Measurements from ENCODE around the gene HIBCH.
"Not testable (repeated sequence)": the region's sequence is repeated elsewhere in the genome, so short reads cannot be mapped to it uniquely, and the experiment has no call there.

The HIBCH gene

DNA sequence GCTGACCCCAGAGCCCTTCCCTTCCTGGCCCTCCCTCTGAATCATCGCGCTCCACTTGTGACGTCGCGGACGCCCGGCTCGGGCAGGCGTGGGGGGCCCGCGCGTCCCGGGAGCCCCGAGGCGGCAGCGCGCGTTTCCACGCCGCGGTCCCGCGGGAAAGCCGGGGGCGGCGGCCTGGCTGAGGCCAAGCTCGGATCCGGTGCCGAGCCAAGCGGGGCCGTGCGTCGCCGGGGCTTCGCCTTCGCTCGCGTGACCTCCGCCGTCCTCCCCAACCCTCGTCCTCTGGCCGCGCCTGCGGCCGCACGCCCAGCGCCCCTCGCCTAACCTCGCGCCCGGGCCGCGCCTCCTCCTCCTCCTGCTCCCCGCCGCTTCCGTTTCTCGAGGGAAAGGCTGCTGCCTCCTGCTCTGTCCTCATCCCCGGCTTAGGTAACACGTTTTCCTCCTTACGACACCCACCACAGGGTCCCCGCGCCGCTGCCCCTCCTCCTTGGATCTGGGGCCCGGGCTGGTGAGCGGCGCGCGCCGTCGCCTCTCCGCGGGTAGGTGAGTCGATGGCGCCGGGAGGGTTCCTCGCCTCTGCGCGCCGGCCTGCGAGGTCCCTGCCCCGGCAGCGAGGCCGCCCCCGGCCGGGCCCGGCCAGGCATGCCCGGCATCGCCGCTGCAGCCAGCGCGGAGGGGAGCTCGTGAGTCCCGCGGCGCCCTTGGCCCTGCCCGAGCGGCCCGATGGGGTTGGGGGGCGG, 24.1 kb upstream of the HIBCH start, which contains the start of gene INPP1:
Gene INPP1, plus strand, starts transcription at position 54 of the 740 bp plus-strand sequence. CDS start 16,514 bp downstream, outside the sequence.
- TF ChIP-seq SPI1 (IDR thresholded peaks at IDR 0.05; ENCODE audit: low read depth, low read length): no peak
- TF ChIP-seq PAX5 (IDR thresholded peaks at IDR 0.05; ENCODE audit: insufficient read depth, low read length, severe bottlenecking): no peak
- TF ChIP-seq POLR2A (IDR thresholded peaks at IDR 0.05; ENCODE audit: low read depth, low read length): no peak
- TF ChIP-seq POU2F2 (IDR thresholded peaks at IDR 0.05; ENCODE audit: low read depth, low read length): no peak
- TF ChIP-seq TAF1 (IDR thresholded peaks at IDR 0.05; ENCODE audit: low read depth, low read length): no peak
- no peak for TF ChIP-seq POLR2AphosphoS5 (IDR thresholded peaks at IDR 0.05; ENCODE audit: low read depth, low read length)
- FAIRE-seq: no peak
- DNase-seq (ENCODE audit: insufficient read length, low spot score): peak; percentile 52

DNA sequence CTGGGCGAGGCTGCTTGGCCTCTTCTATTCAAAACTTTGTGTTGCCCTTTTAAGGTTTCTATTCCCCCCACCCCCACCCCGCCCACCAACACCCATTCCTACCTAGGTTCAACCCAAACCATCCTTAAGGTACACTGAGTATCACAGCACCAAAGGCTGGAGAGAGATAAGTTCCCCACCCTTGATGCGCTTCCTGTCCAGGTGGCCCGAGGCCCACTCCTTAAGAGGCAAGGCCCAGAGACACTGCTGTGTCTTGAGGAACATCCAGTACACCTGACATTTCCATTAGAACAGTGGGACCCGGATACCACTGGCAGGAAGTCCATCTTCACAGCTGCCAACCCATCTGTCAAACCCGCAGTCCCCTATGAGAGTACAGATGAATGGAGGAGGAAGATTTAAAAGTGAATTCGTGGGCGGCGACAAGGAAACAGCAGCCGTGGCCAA, 23.5 kb upstream of the HIBCH start:
- peak; percentile 92 for FAIRE-seq
- TF ChIP-seq PAX5 (IDR thresholded peaks at IDR 0.05; ENCODE audit: insufficient read depth, low read length, severe bottlenecking) (no peak), TAF1 (IDR thresholded peaks at IDR 0.05; ENCODE audit: low read depth, low read length) (no peak), POLR2A (IDR thresholded peaks at IDR 0.05; ENCODE audit: low read depth, low read length) (no peak), SPI1 (IDR thresholded peaks at IDR 0.05; ENCODE audit: low read depth, low read length) (no peak), POLR2AphosphoS5 (IDR thresholded peaks at IDR 0.05; ENCODE audit: low read depth, low read length) (no peak), POU2F2 (IDR thresholded peaks at IDR 0.05; ENCODE audit: low read depth, low read length) (no peak)
- no peak for DNase-seq (ENCODE audit: insufficient read length, low spot score)

DNA sequence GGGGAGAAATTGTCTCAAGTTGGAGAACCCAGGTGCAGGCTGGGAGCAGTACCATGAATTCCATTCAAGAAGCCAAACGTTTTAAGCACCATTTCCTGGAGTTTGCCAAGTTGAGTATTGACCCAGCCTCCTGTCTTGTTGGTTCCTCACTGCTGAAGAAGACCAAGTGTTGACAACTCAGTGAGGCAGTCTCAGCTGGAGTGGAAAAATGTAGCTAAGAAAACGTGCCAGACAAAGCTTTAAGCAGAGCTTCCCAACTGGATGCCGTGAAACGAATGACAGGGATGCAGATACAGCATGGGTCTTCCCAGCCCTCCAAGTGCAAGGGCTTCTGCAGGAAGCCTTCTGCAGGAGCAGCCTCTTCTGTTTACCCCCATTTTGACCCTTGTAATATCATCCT, 23.0 kb upstream of the HIBCH start:
- no peak for DNase-seq (ENCODE audit: insufficient read length, low spot score)
- TF ChIP-seq TAF1 (IDR thresholded peaks at IDR 0.05; ENCODE audit: low read depth, low read length) (no peak), POLR2A (IDR thresholded peaks at IDR 0.05; ENCODE audit: low read depth, low read length) (no peak), POLR2AphosphoS5 (IDR thresholded peaks at IDR 0.05; ENCODE audit: low read depth, low read length) (no peak), POU2F2 (IDR thresholded peaks at IDR 0.05; ENCODE audit: low read depth, low read length) (no peak), PAX5 (IDR thresholded peaks at IDR 0.05; ENCODE audit: insufficient read depth, low read length, severe bottlenecking) (no peak), SPI1 (IDR thresholded peaks at IDR 0.05; ENCODE audit: low read depth, low read length) (no peak)
- no peak for FAIRE-seq

GRCh38 chr2:190340369-190340768, 20.7 kb upstream of the HIBCH start:
- no peak for TF ChIP-seq POLR2A (IDR thresholded peaks at IDR 0.05; ENCODE audit: low read depth, low read length)
- TF ChIP-seq PAX5 (IDR thresholded peaks at IDR 0.05; ENCODE audit: insufficient read depth, low read length, severe bottlenecking): no peak
- TF ChIP-seq POLR2AphosphoS5 (IDR thresholded peaks at IDR 0.05; ENCODE audit: low read depth, low read length): no peak
- no peak for TF ChIP-seq SPI1 (IDR thresholded peaks at IDR 0.05; ENCODE audit: low read depth, low read length)
- TF ChIP-seq POU2F2 (IDR thresholded peaks at IDR 0.05; ENCODE audit: low read depth, low read length): no peak
- no peak for DNase-seq (ENCODE audit: insufficient read length, low spot score)
- no peak for FAIRE-seq

DNA sequence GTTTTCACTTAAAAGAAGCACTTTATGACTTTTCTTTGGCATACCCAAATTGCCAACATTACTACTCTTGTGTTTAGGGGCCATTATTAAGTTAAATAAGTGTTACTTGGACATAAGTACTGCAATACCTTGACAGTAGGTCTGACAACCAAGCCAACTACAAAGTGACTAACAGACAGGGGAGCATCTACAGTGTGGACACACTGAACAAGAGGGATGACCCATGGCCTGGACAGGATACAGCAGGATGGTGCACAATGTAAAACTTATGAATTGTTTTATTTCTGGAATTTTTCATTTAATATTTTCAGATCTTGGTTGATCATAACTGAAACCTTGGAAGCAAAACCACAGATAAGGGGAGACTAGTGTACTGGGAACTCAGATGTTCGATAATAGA, 19.8 kb upstream of the HIBCH start:
- no peak for FAIRE-seq

GRCh38 chr2:190338453-190338852, 18.8 kb upstream of the HIBCH start:
- no peak for TF ChIP-seq PAX5 (IDR thresholded peaks at IDR 0.05; ENCODE audit: insufficient read depth, low read length, severe bottlenecking)
- no peak for TF ChIP-seq POLR2A (IDR thresholded peaks at IDR 0.05; ENCODE audit: low read depth, low read length)
- TF ChIP-seq POU2F2 (IDR thresholded peaks at IDR 0.05; ENCODE audit: low read depth, low read length): no peak
- no peak for TF ChIP-seq SPI1 (IDR thresholded peaks at IDR 0.05; ENCODE audit: low read depth, low read length)
- no peak for TF ChIP-seq POLR2AphosphoS5 (IDR thresholded peaks at IDR 0.05; ENCODE audit: low read depth, low read length)
- TF ChIP-seq TAF1 (IDR thresholded peaks at IDR 0.05; ENCODE audit: low read depth, low read length): no peak
- no peak for DNase-seq (ENCODE audit: insufficient read length, low spot score)
- FAIRE-seq: no peak

More for the DNA sequence above, 19.8 kb upstream of the HIBCH start:
- TF ChIP-seq POLR2AphosphoS5 (IDR thresholded peaks at IDR 0.05; ENCODE audit: low read depth, low read length): no peak
- DNase-seq (ENCODE audit: insufficient read length, low spot score): no peak

GRCh38 chr2:190336420-190336819, 16.8 kb upstream of the HIBCH start:
- TF ChIP-seq TAF1 (IDR thresholded peaks at IDR 0.05; ENCODE audit: low read depth, low read length) (no peak), POU2F2 (IDR thresholded peaks at IDR 0.05; ENCODE audit: low read depth, low read length) (no peak), SPI1 (IDR thresholded peaks at IDR 0.05; ENCODE audit: low read depth, low read length) (no peak), POLR2AphosphoS5 (IDR thresholded peaks at IDR 0.05; ENCODE audit: low read depth, low read length) (no peak), PAX5 (IDR thresholded peaks at IDR 0.05; ENCODE audit: insufficient read depth, low read length, severe bottlenecking) (no peak), POLR2A (IDR thresholded peaks at IDR 0.05; ENCODE audit: low read depth, low read length) (no peak)
- FAIRE-seq: no peak

GRCh38 chr2:190335584-190335983, 16.0 kb upstream of the HIBCH start:
- peak; percentile 54 for FAIRE-seq
- DNase-seq (ENCODE audit: insufficient read length, low spot score): not testable (repeated sequence)

More at GRCh38 chr2:190336420-190336819, 16.8 kb upstream of the HIBCH start:
- DNase-seq (ENCODE audit: insufficient read length, low spot score): no peak

GRCh38 chr2:190335225-190335559, 15.6 kb upstream of the HIBCH start:
- FAIRE-seq (no peak), DNase-seq (ENCODE audit: insufficient read length, low spot score) (no peak)
- TF ChIP-seq PAX5 (IDR thresholded peaks at IDR 0.05; ENCODE audit: insufficient read depth, low read length, severe bottlenecking) (no peak), POLR2AphosphoS5 (IDR thresholded peaks at IDR 0.05; ENCODE audit: low read depth, low read length) (no peak), POU2F2 (IDR thresholded peaks at IDR 0.05; ENCODE audit: low read depth, low read length) (no peak), TAF1 (IDR thresholded peaks at IDR 0.05; ENCODE audit: low read depth, low read length) (no peak), SPI1 (IDR thresholded peaks at IDR 0.05; ENCODE audit: low read depth, low read length) (no peak), POLR2A (IDR thresholded peaks at IDR 0.05; ENCODE audit: low read depth, low read length) (no peak)

DNA sequence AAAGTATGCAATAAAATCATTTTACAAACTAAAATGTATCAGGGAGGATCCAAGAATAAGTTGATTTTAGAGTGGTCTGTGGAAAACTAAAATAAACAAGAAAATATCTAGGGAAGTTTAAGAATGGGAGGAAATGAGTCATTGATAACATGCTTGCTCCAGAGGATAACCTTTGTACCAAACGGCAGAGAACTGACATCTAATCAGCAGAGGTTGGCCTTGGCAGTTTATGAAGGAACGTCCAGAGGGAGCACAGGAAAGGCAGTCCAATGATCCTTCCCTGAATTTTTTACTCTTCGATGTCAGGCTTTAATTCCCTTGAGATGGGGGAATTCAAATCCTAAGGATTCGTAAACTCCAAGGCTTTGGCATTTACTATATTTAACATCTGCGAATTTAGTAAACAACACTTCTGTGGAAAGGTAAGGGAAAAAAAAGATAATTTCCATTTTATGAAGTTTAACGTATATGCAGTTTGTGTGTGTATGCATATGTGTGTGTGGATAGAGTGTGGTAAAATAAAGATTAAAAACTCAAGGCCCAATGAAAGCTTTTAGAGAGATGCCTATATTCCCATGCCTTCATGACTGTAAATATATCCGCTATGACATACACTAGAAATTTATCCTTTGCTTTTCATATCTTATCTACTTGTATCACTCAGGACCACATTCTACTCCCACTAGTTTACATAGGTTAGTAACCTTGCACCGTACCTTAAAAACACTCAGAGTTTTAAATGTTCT, 15.0 kb upstream of the HIBCH start:
- DNase-seq (ENCODE audit: insufficient read length, low spot score): no peak
- TF ChIP-seq POU2F2 (IDR thresholded peaks at IDR 0.05; ENCODE audit: low read depth, low read length): no peak
- no peak for TF ChIP-seq PAX5 (IDR thresholded peaks at IDR 0.05; ENCODE audit: insufficient read depth, low read length, severe bottlenecking)
- no peak for TF ChIP-seq POLR2AphosphoS5 (IDR thresholded peaks at IDR 0.05; ENCODE audit: low read depth, low read length)
- no peak for TF ChIP-seq POLR2A (IDR thresholded peaks at IDR 0.05; ENCODE audit: low read depth, low read length)
- no peak for TF ChIP-seq TAF1 (IDR thresholded peaks at IDR 0.05; ENCODE audit: low read depth, low read length)
- no peak for TF ChIP-seq SPI1 (IDR thresholded peaks at IDR 0.05; ENCODE audit: low read depth, low read length)
- no peak for FAIRE-seq

Data from GM12891 (cell line).